AG04450 (cell line): ENCODE data around the gene PABPN1. TPM values are rescaled to one million over a fixed set of nuclear protein-coding genes. Genes with fewer than 3 reads are reported as not detected.

Source experiments
- CTCF ChIA-PET: fragments of 300-600, 350-600 bp; formaldehyde crosslinking; extraction: SDS; loops from one replicate; lab custom pipeline; 2022; ENCODE audit warnings: antibody characterized with exemption, inconsistent platforms; lab: Charles Lee
- POLR2A ChIA-PET: fragments of 350-600 bp; formaldehyde crosslinking; extraction: SDS; loops from one replicate; lab custom pipeline; 2021; ENCODE audit warnings: antibody characterized with exemption, inconsistent platforms; lab: Yijun Ruan, JAX
- DNase-seq: peaks from one replicate; pipeline ENCODE4 v3.0.0-alpha.2; 2011; ENCODE audit warnings: low read depth, low spot score
- H3K27ac ChIP-seq: one replicate; pipeline ENCODE4 v1.5.1; 2012; ENCODE audit warnings: low read depth, low read length, control low read depth
- H3K27me3 ChIP-seq: one replicate; pipeline ENCODE4 v1.6.0; 2012; ENCODE audit warnings: low read length; ENCODE audit not compliant: control insufficient read depth, insufficient read depth
- H3K4me3 ChIP-seq: 2 replicates; pipeline ENCODE4 v1.5.1; 2011; ENCODE audit warnings: mild to moderate bottlenecking, low read depth, low read length, control low read depth
- H3K9me3 ChIP-seq: 2 replicates; pipeline ENCODE4 v1.5.1; 2012; ENCODE audit warnings: low read length; ENCODE audit not compliant: control insufficient read depth, insufficient read depth
- polyA plus RNA-seq: library from polyadenylated mRNA; depleted of rRNA; stranded (reverse); fragments of >200 nt; gene quantifications from 2 replicates; pipeline ENCODE4 v1.2.3, GENCODE V29; 2011
- TF ChIP-seq, protein P1 (sequence below): IDR thresholded peaks from 2 replicates; pipeline ENCODE4 v1.5.1; 2011; ENCODE audit warnings: low read depth, low read length, control low read depth, inconsistent platforms

Gene PABPN1
- polyA plus RNA-seq, 1 experiment: 182 TPM

DNA sequence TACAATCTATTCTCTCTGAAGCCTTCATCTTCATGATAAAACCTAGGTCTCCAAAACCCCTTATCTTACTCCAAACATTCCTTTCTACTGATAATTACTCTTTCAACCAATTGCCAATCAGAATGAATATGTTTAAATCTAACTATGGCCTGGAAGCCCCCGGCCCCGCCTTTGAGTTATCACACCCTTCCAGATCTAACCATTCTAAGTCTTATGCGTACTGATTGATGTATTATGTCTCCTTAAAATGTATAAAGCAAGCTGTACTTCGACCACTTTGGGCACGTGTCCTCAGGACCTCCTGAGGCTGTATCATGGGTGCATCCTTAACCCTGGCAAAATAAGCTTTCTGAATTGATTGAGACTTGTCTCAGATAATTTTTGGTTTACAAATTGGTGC is 14.4 kb downstream of the PABPN1 start:
- H3K9me3 ChIP-seq: no peaks in the 10 kb centered on the region
- H3K4me3 ChIP-seq: no peak overlapping the region
- H3K27me3 ChIP-seq: peaks cover 2% of the 10 kb centered on the region
- ChIA-PET CTCF (interaction anchor here (1.1 to 5.1 kb wide), 2 partner anchors 9 to 44 kb away, joined by 3 to 26 read pairs; no protein-coding TSS in a partner anchor), POLR2A (no interaction called here)
- DNase-seq: no peak
- TF ChIP-seq, protein P1, sequence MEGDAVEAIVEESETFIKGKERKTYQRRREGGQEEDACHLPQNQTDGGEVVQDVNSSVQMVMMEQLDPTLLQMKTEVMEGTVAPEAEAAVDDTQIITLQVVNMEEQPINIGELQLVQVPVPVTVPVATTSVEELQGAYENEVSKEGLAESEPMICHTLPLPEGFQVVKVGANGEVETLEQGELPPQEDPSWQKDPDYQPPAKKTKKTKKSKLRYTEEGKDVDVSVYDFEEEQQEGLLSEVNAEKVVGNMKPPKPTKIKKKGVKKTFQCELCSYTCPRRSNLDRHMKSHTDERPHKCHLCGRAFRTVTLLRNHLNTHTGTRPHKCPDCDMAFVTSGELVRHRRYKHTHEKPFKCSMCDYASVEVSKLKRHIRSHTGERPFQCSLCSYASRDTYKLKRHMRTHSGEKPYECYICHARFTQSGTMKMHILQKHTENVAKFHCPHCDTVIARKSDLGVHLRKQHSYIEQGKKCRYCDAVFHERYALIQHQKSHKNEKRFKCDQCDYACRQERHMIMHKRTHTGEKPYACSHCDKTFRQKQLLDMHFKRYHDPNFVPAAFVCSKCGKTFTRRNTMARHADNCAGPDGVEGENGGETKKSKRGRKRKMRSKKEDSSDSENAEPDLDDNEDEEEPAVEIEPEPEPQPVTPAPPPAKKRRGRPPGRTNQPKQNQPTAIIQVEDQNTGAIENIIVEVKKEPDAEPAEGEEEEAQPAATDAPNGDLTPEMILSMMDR: no peak
- no peak overlapping the region for H3K27ac ChIP-seq

DNA sequence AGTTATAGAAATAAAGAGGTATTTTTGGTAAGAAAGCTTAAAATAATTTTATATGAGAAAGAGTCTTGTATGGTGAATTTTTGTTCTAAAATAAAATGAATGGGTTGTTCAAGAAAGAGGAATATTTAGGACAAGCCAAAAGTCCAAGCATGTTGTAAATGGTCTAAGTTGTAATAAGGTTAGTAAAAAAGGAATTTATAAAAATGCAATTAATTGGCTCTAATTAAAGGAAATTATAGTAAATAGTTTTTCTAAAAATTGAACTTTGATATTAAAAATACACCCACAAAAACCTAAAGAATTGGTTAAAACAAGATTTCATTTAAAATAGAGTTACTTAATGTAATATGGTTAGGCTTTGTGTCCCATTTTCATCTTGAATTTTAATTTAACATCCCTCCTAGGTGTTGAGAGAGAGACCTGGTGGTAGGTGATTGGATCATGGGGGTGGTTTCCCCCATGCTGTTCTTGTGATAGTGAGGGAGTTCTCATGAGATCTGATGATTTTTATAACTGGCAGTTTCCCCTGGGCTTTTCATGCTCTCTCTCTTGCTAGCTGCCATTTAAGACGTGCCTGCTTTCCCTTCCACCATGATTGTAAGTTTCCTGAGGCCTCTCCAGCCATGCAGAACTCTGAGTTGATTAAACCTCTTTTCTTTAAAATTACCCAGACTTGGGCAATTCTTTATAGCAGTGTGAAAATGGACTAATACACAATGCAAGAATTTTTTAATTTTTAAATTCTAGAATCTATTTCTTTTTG is 18.4 kb downstream of the PABPN1 start:
- POLR2A ChIA-PET: no interaction called here
- peaks cover 5% of the 10 kb centered on the region for H3K27me3 ChIP-seq
- H3K4me3 ChIP-seq: no peak overlapping the region
- H3K9me3 ChIP-seq: no peaks in the 10 kb centered on the region
- TF ChIP-seq, protein P1: no peak
- no peak for DNase-seq
- CTCF ChIA-PET: interaction anchor here (1.9 to 2.1 kb wide), 2 partner anchors 41 kb away, joined by 6 to 7 read pairs; no protein-coding TSS in a partner anchor
- H3K27ac ChIP-seq: no peak overlapping the region

DNA sequence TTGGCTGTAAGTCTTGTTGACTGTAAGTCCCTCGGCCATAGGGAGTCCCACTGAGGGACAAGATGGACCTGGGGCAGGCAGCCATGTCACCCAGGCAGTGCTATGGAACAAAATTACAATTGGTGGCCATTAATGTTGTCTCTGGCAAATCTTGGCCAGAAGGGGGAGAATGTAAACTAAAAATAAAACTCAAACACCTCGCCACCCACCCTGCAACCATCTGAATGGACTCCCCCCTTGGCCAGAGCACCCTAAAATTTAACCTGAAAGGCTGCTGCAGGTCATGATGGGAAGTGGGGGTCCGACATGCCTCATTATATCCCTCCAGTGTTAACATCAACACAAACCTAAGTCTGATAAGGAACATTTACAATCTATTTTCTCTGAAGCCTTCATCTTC is 23.2 kb downstream of the PABPN1 start:
- no peak overlapping the region for H3K4me3 ChIP-seq
- TF ChIP-seq, protein P1: no peak
- POLR2A ChIA-PET: no interaction called here
- DNase-seq: no peak
- CTCF ChIA-PET: no interaction called here
- H3K27ac ChIP-seq: no peak overlapping the region
- no peaks in the 10 kb centered on the region for H3K9me3 ChIP-seq
- H3K27me3 ChIP-seq: peaks cover 3% of the 10 kb centered on the region

DNA sequence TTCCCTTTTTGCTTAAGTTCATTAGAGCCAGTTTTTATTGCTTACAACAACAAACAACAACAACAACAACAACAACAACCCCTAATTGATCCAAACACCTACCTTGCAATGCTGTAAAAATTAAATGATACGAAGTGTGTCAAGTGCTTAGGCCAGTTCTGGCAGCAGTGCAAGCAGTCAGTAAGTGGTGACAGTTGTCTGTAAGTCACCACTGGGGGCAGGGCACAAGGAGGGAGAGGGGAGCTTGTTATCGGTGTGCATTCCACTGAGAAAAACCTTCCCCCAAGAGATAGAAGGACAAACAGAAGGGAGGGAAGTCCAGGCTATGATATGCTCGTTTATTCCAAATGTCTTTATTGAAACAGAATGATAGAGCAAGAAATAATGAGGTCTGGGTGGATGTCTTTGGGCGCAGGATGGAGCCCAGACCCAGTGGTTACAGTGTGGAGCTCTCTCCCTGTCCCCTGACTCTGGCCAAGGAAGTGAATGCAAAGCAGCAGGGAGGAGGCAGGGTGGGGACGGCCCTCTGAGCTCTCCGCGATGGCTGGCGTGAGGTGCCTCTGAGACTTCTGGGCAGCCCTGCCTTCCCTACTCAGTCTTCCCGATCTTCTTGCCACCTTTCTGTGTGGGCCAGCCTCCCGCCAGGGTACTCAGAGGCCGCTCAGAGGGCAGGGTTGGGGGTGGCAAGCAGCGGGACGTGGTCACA is 24.9 kb downstream of the PABPN1 start:
- TF ChIP-seq, protein P1: no peak
- CTCF ChIA-PET: interaction anchor here (1.1 to 1.7 kb wide), 2 partner anchors 19 to 34 kb away, joined by 4 to 11 read pairs; no protein-coding TSS in a partner anchor

More for the DNA sequence above, 24.9 kb downstream of the PABPN1 start:
- peaks cover 3% of the 10 kb centered on the region for H3K27me3 ChIP-seq
- DNase-seq: no peak
- no peak overlapping the region for H3K4me3 ChIP-seq
- POLR2A ChIA-PET: no interaction called here
- no peaks in the 10 kb centered on the region for H3K9me3 ChIP-seq
- H3K27ac ChIP-seq: no peak overlapping the region
